Measurements from ENCODE around the gene SPC24. TPM values are rescaled to one million over a fixed set of nuclear protein-coding genes. Genes with fewer than 3 reads are reported as not detected.
"Not testable (repeated sequence)": the region's sequence is repeated elsewhere in the genome, so short reads cannot be mapped to it uniquely, and the experiment has no call there.

Gene SPC24
- total RNA-seq, 2 experiments from 2014 or later = 62.8 to 85.5 TPM

GRCh38 chr19:11180975-11181374 is 25.4 kb upstream of the SPC24 start:
- H3K4me3 Mint-ChIP-seq, DNase-seq: not testable (repeated sequence)

GRCh38 chr19:11180346-11180745 is 24.8 kb upstream of the SPC24 start:
- no peaks in the 10 kb centered on the region for H3K36me3 Mint-ChIP-seq
- no peak for DNase-seq
- no peak overlapping the region for H3K4me3 Mint-ChIP-seq
- no peak for ATAC-seq
- CTCF ChIA-PET = interaction anchor here (1.2 kb wide), 1 partner anchor 16 kb away, joined by 3 read pairs; no protein-coding TSS in a partner anchor
- H3K9me3 Mint-ChIP-seq (ENCODE audit: low read depth) = no peaks in the 10 kb centered on the region
- H3K27ac Mint-ChIP-seq = no peak overlapping the region
- peaks cover 3% of the 10 kb centered on the region for H3K27me3 Mint-ChIP-seq
- H3K4me1 Mint-ChIP-seq = peaks cover 7% of the 10 kb centered on the region

More at GRCh38 chr19:11180975-11181374, 25.4 kb upstream of the SPC24 start:
- ATAC-seq; H3K27me3 Mint-ChIP-seq; H3K36me3 Mint-ChIP-seq; H3K27ac Mint-ChIP-seq; H3K9me3 Mint-ChIP-seq (ENCODE audit: low read depth); H3K4me1 Mint-ChIP-seq: not testable (repeated sequence)
- CTCF ChIA-PET = interaction anchor here (0.6 to 1.2 kb wide), 2 partner anchors 17 to 355 kb away, joined by 3 read pairs; no protein-coding TSS in a partner anchor

- Mint-ChIP-seq H3K4me3 (no peak overlapping the region), H3K4me1 (peaks cover 7% of the 10 kb centered on the region), H3K27me3 (peaks cover 3% of the 10 kb centered on the region), H3K9me3 (ENCODE audit: low read depth) (no peaks in the 10 kb centered on the region), H3K36me3 (no peaks in the 10 kb centered on the region), H3K27ac (no peak overlapping the region)
- CTCF ChIA-PET = interaction anchor here (1.2 kb wide), 1 partner anchor 15 kb away, joined by 3 read pairs; no protein-coding TSS in a partner anchor
- no peak for DNase-seq
- ATAC-seq = no peak
Observed at GRCh38 chr19:11179716-11180297, 24.2 kb upstream of the SPC24 start.

- H3K4me1 Mint-ChIP-seq, H3K27me3 Mint-ChIP-seq, CTCF ChIA-PET: not testable (repeated sequence)
Observed at GRCh38 chr19:11179145-11179465, 23.5 kb upstream of the SPC24 start.

GRCh38 chr19:11177592-11177991 is 22.0 kb upstream of the SPC24 start:
- peaks cover 7% of the 10 kb centered on the region for H3K4me1 Mint-ChIP-seq
- H3K9me3 Mint-ChIP-seq (ENCODE audit: low read depth) = no peaks in the 10 kb centered on the region
- DNase-seq = no peak
- no peak overlapping the region for H3K27ac Mint-ChIP-seq
- H3K4me3 Mint-ChIP-seq = no peak overlapping the region
- no peak for ATAC-seq
- no peaks in the 10 kb centered on the region for H3K27me3 Mint-ChIP-seq
- CTCF ChIA-PET = interaction anchor here (1.2 to 1.3 kb wide), 2 partner anchors 52 to 241 kb away, joined by 3 to 4 read pairs; no protein-coding TSS in a partner anchor
- H3K36me3 Mint-ChIP-seq = no peaks in the 10 kb centered on the region

More at GRCh38 chr19:11179145-11179465, 23.5 kb upstream of the SPC24 start:
- ATAC-seq; H3K9me3 Mint-ChIP-seq (ENCODE audit: low read depth); DNase-seq; H3K4me3 Mint-ChIP-seq; H3K27ac Mint-ChIP-seq; H3K36me3 Mint-ChIP-seq: not testable (repeated sequence)

- Mint-ChIP-seq H3K9me3 (ENCODE audit: low read depth) (no peaks in the 10 kb centered on the region), H3K4me1 (peaks cover 7% of the 10 kb centered on the region), H3K27me3 (no peaks in the 10 kb centered on the region), H3K4me3 (no peak overlapping the region), H3K27ac (no peak overlapping the region), H3K36me3 (no peaks in the 10 kb centered on the region)
- ATAC-seq (no peak), DNase-seq (no peak)
- CTCF ChIA-PET = interaction anchor here (1.3 kb wide), 1 partner anchor 51 kb away, joined by 4 read pairs; no protein-coding TSS in a partner anchor
Observed at GRCh38 chr19:11176466-11177193, 21.0 kb upstream of the SPC24 start.

- ATAC-seq (no peak), DNase-seq (no peak)
- Mint-ChIP-seq H3K27me3 (no peaks in the 10 kb centered on the region), H3K4me1 (peaks cover 7% of the 10 kb centered on the region), H3K36me3 (no peaks in the 10 kb centered on the region), H3K9me3 (ENCODE audit: low read depth) (no peaks in the 10 kb centered on the region), H3K27ac (no peak overlapping the region), H3K4me3 (no peak overlapping the region)
- CTCF ChIA-PET = no interaction called here
Observed at GRCh38 chr19:11175920-11176319, 20.3 kb upstream of the SPC24 start.

- H3K9me3 Mint-ChIP-seq (ENCODE audit: low read depth) = no peaks in the 10 kb centered on the region
- no peak overlapping the region for H3K4me3 Mint-ChIP-seq
- no peak for ATAC-seq
- no peak for DNase-seq
- H3K27me3 Mint-ChIP-seq = no peaks in the 10 kb centered on the region
- CTCF ChIA-PET = no interaction called here
- no peak overlapping the region for H3K27ac Mint-ChIP-seq
- H3K36me3 Mint-ChIP-seq = no peaks in the 10 kb centered on the region
- peaks cover under 1% of the 10 kb centered on the region for H3K4me1 Mint-ChIP-seq
Observed at GRCh38 chr19:11174336-11174735, 18.8 kb upstream of the SPC24 start.

GRCh38 chr19:11173516-11174155 is 18.1 kb upstream of the SPC24 start:
- CTCF ChIA-PET = no interaction called here
- no peak overlapping the region for H3K4me3 Mint-ChIP-seq
- no peak overlapping the region for H3K27ac Mint-ChIP-seq
- no peaks in the 10 kb centered on the region for H3K27me3 Mint-ChIP-seq
- DNase-seq = no peak
- no peaks in the 10 kb centered on the region for H3K36me3 Mint-ChIP-seq
- no peaks in the 10 kb centered on the region for H3K4me1 Mint-ChIP-seq
- no peaks in the 10 kb centered on the region for H3K9me3 Mint-ChIP-seq (ENCODE audit: low read depth)
- ATAC-seq = no peak

GRCh38 chr19:11172576-11172975 is 17.0 kb upstream of the SPC24 start:
- no peak for DNase-seq
- H3K4me3 Mint-ChIP-seq = no peak overlapping the region
- H3K27ac Mint-ChIP-seq = no peak overlapping the region

GRCh38 chr19:11171144-11171543 is 15.6 kb upstream of the SPC24 start:
- H3K27ac Mint-ChIP-seq = no peak overlapping the region
- no peaks in the 10 kb centered on the region for H3K9me3 Mint-ChIP-seq (ENCODE audit: low read depth)
- CTCF ChIA-PET = no interaction called here
- ATAC-seq (no peak), DNase-seq (no peak)
- no peak overlapping the region for H3K4me3 Mint-ChIP-seq
- H3K27me3 Mint-ChIP-seq = no peaks in the 10 kb centered on the region
- H3K4me1 Mint-ChIP-seq = no peaks in the 10 kb centered on the region
- no peaks in the 10 kb centered on the region for H3K36me3 Mint-ChIP-seq

More at GRCh38 chr19:11172576-11172975, 17.0 kb upstream of the SPC24 start:
- Mint-ChIP-seq H3K4me1 (no peaks in the 10 kb centered on the region), H3K27me3 (no peaks in the 10 kb centered on the region), H3K36me3 (no peaks in the 10 kb centered on the region), H3K9me3 (ENCODE audit: low read depth) (no peaks in the 10 kb centered on the region)
- CTCF ChIA-PET = no interaction called here
- no peak for ATAC-seq

- DNase-seq = no peak
- no peak for ATAC-seq
- CTCF ChIA-PET = no interaction called here
- Mint-ChIP-seq H3K27me3 (no peaks in the 10 kb centered on the region), H3K4me1 (no peaks in the 10 kb centered on the region), H3K9me3 (ENCODE audit: low read depth) (no peaks in the 10 kb centered on the region), H3K36me3 (no peaks in the 10 kb centered on the region), H3K4me3 (no peak overlapping the region), H3K27ac (no peak overlapping the region)
Observed at GRCh38 chr19:11169896-11170678, 14.5 kb upstream of the SPC24 start.

- H3K27ac Mint-ChIP-seq = no peak overlapping the region
- DNase-seq (no peak), ATAC-seq (no peak)
- no peaks in the 10 kb centered on the region for H3K9me3 Mint-ChIP-seq (ENCODE audit: low read depth)
- no peak overlapping the region for H3K4me3 Mint-ChIP-seq
- CTCF ChIA-PET = no interaction called here
- no peaks in the 10 kb centered on the region for H3K27me3 Mint-ChIP-seq
- H3K36me3 Mint-ChIP-seq = no peaks in the 10 kb centered on the region
- no peaks in the 10 kb centered on the region for H3K4me1 Mint-ChIP-seq
Observed at GRCh38 chr19:11168568-11168967, 13.0 kb upstream of the SPC24 start.

Measured in activated CD8-positive, alpha-beta memory T cell treated with anti-CD3 and anti-CD28 coated beads, Interleukin-2, amount 10 ng/mL, durations not matched to agents 7 days and 5 days (primary cell).